OCI-LY1 (cell line): ENCODE measurements around the gene POLR2L.

Experiments
- H2AFZ ChIP-seq: fragments of 200-600 bp; sonication (generic), shearing (Covaris generic); 2 replicates; pipeline ENCODE4 v1.6.0; 2014; ENCODE audit warnings: antibody characterized with exemption, mild to moderate bottlenecking, low read length
- H3F3A ChIP-seq: fragments of 200-600 bp; sonication (generic), shearing (Covaris generic); 2 replicates; pipeline ENCODE4 v1.6.0; 2014; ENCODE audit warnings: mild to moderate bottlenecking, antibody characterized with exemption, low read length, moderate library complexity; ENCODE audit not compliant: insufficient read depth
- H3K27ac ChIP-seq: fragments of 200-600 bp; sonication (generic); 2 replicates; pipeline ENCODE4 v1.5.1; 2014; ENCODE audit warnings: low read length, mixed run types, mild to moderate bottlenecking, low read depth; ENCODE audit not compliant: poor library complexity, severe bottlenecking
- H3K27me3 ChIP-seq: fragments of 200-600 bp; sonication (generic); 2 replicates; pipeline ENCODE4 v1.6.0; 2014; ENCODE audit warnings: antibody characterized with exemption, mild to moderate bottlenecking, low read length, moderate library complexity; ENCODE audit not compliant: insufficient read depth
- H3K36me3 ChIP-seq: fragments of 200-600 bp; sonication (generic); 2 replicates; pipeline ENCODE4 v1.6.1; 2014; ENCODE audit warnings: mild to moderate bottlenecking, antibody characterized with exemption, low read length, moderate library complexity, mixed read lengths; ENCODE audit not compliant: insufficient read depth
- H3K4me1 ChIP-seq: fragments of 200-600 bp; sonication (generic); 2 replicates; pipeline ENCODE4 v1.5.1; 2014; ENCODE audit warnings: mild to moderate bottlenecking, low read length, moderate library complexity; ENCODE audit not compliant: insufficient read depth, severe bottlenecking
- H3K4me2 ChIP-seq: fragments of 200-600 bp; sonication (generic), shearing (Covaris generic); 2 replicates; pipeline ENCODE4 v1.6.1; 2014; ENCODE audit warnings: low read length
- H3K4me3 ChIP-seq: fragments of 200-600 bp; sonication (generic); 2 replicates; pipeline ENCODE4 v1.5.1; 2014; ENCODE audit warnings: low read length, low read depth, mild to moderate bottlenecking, mixed read lengths; ENCODE audit not compliant: poor library complexity, severe bottlenecking
- H3K79me2 ChIP-seq: fragments of 200-600 bp; shearing (Covaris generic); 2 replicates; pipeline ENCODE4 v1.6.1; 2016; ENCODE audit warnings: mixed run types, low read length, mixed read lengths; ENCODE audit not compliant: insufficient read depth
- H3K9ac ChIP-seq: fragments of 200-600 bp; sonication (generic), shearing (Covaris generic); 2 replicates; pipeline ENCODE4 v1.6.1; 2014; ENCODE audit warnings: mild to moderate bottlenecking, low read length, mixed read lengths
- H3K9me2 ChIP-seq: fragments of 200-600 bp; sonication (generic), shearing (Covaris generic); 2 replicates; pipeline ENCODE4 v1.6.1; 2014; ENCODE audit warnings: low read depth, mild to moderate bottlenecking, low read length, mixed read lengths
- H3K9me3 ChIP-seq: fragments of 200-600 bp; shearing (Covaris generic); 2 replicates; pipeline ENCODE4 v1.6.1; 2014; ENCODE audit warnings: low read length, mixed read lengths
- H4K20me1 ChIP-seq: fragments of 200-600 bp; sonication (generic), shearing (Covaris generic); 2 replicates; pipeline ENCODE4 v1.6.0; 2016; ENCODE audit warnings: mild to moderate bottlenecking, low read length; ENCODE audit not compliant: insufficient read depth
- CTCF ChIP-seq: fragments of 200-600 bp; sonication (generic), shearing (Covaris generic); IDR thresholded peaks from 2 replicates; pipeline ENCODE4 v1.5.1; 2017; ENCODE audit warnings: mild to moderate bottlenecking, antibody characterized with exemption, low read length, moderate library complexity, mixed read lengths
- EZH2 ChIP-seq: fragments of 200-600 bp; sonication (generic), shearing (Covaris generic); IDR thresholded peaks from 2 replicates; pipeline ENCODE4 v1.8.0; 2017; ENCODE audit warnings: borderline replicate concordance, mixed run types, mild to moderate bottlenecking, antibody characterized with exemption, low read length, moderate library complexity, mixed read lengths

The POLR2L gene

GRCh38 chr11:870418-870817 is 28.1 kb upstream of the POLR2L start:
- H3K4me2 ChIP-seq, result no peak overlapping the region
- H3K79me2 ChIP-seq, result no peaks in the 10 kb centered on the region
- H3K4me1 ChIP-seq, result no peaks in the 10 kb centered on the region
- no peaks in the 10 kb centered on the region for H3K9me2 ChIP-seq
- H4K20me1 ChIP-seq, result no peaks in the 10 kb centered on the region
- no peak overlapping the region for H3K4me3 ChIP-seq
- H3K9me3 ChIP-seq, result no peaks in the 10 kb centered on the region
- H3K27me3 ChIP-seq, result peaks cover 3% of the 10 kb centered on the region; the same call in 1 of the 2 replicates
- no peak overlapping the region for H3K27ac ChIP-seq
- H3F3A ChIP-seq, result no peaks in the 10 kb centered on the region
- no peak overlapping the region for H2AFZ ChIP-seq
- no peaks in the 10 kb centered on the region; the same call in 1 of the 2 replicates for H3K36me3 ChIP-seq
- H3K9ac ChIP-seq, result no peak overlapping the region
- TF ChIP-seq CTCF (no peak), EZH2 (no peak)

- Histone ChIP-seq H3K9ac (no peak overlapping the region), H3K4me3 (no peak overlapping the region), H3K27me3 (peaks cover 6% of the 10 kb centered on the region; the same call in 1 of the 2 replicates), H3K9me3 (no peaks in the 10 kb centered on the region), H3K4me2 (no peak overlapping the region), H3K36me3 (no peaks in the 10 kb centered on the region; the same call in 1 of the 2 replicates), H2AFZ (no peak overlapping the region), H3K79me2 (no peaks in the 10 kb centered on the region), H4K20me1 (no peaks in the 10 kb centered on the region), H3K9me2 (no peaks in the 10 kb centered on the region), H3F3A (no peaks in the 10 kb centered on the region), H3K4me1 (no peaks in the 10 kb centered on the region), H3K27ac (no peak overlapping the region)
- TF ChIP-seq CTCF, result no peak
- TF ChIP-seq EZH2, result no peak
Observed at GRCh38 chr11:870127-870413, 27.7 kb upstream of the POLR2L start.

- Histone ChIP-seq H3K27ac (no peak overlapping the region), H3K9ac (no peak overlapping the region), H2AFZ (no peak overlapping the region), H4K20me1 (no peaks in the 10 kb centered on the region), H3K4me2 (no peak overlapping the region), H3K9me3 (no peaks in the 10 kb centered on the region), H3K9me2 (no peaks in the 10 kb centered on the region), H3K79me2 (no peaks in the 10 kb centered on the region), H3F3A (no peaks in the 10 kb centered on the region), H3K4me3 (no peak overlapping the region), H3K27me3 (peaks cover 6% of the 10 kb centered on the region; the same call in 1 of the 2 replicates), H3K4me1 (no peaks in the 10 kb centered on the region), H3K36me3 (no peaks in the 10 kb centered on the region; the same call in 1 of the 2 replicates)
- TF ChIP-seq EZH2 (no peak), CTCF (no peak)
Observed at GRCh38 chr11:869399-870126, 27.2 kb upstream of the POLR2L start.
